PFSK-1 (cell line): ENCODE results near the gene TUBB6.

Experiments used
- FOXP2 ChIP-seq: optimal IDR thresholded peaks from 2 replicates; pipeline ENCODE3; 2011; ENCODE audit warnings: borderline replicate concordance, control low read depth, inconsistent platforms; ENCODE audit not compliant: insufficient read depth; ENCODE audit errors: extremely low read length, extremely low read depth
- POLR2AphosphoS5 ChIP-seq: IDR thresholded peaks from 2 replicates; pipeline ENCODE4 v1.6.1; 2012; ENCODE audit warnings: low read depth, mild to moderate bottlenecking, control low read depth, low read length, moderate library complexity

DNA sequence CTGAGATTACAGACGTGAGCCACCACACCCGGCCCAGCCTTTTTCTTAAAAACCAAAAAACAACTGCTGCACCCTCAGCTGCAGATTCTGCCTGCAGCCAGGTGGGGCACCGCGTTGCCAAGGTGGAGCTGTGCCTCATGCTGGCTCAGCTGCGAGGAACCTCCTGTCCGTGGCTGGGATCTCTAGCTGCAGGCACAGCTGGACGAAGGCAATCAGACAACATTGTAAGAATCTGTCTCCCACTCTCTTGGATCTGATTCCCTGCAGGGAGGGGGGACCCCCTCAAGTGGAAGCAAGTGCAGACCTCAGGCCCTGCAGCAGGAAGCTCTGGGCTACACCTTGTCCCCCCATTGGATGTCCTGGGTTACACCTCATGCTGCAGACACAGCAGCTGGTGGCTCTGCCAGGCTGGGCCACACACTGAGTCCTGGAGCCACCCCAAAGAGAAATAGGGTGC lies 29.8 kb upstream of the TUBB6 start:
- TF ChIP-seq FOXP2 (no peak), POLR2AphosphoS5 (no peak)
